H1 (cell line): ENCODE measurements around the gene IFT20. TPM values are rescaled to one million over a fixed set of nuclear protein-coding genes. Genes with fewer than 3 reads are reported as not detected.

Source experiments
- CTCF ChIA-PET: fragments of 300-600 bp; sonication (Branson Sonifier 250); formaldehyde crosslinking; loops from one replicate; lab custom pipeline; 2021; ENCODE audit not compliant: partially characterized antibody; lab: Charles Lee
- POLR2A ChIA-PET: fragments of 300-600 bp; sonication (Branson Sonifier 250); formaldehyde crosslinking; loops from one replicate; lab custom pipeline; 2021; ENCODE audit warnings: inconsistent platforms; ENCODE audit not compliant: partially characterized antibody; lab: Charles Lee
- DNase-seq, 2 experiments: peaks; one replicate each; pipeline versions ENCODE4 v3.0.0 to v3.0.0-alpha.2; 2010 to 2022; ENCODE audit warnings: low spot score in 2 of 2, low read depth in 1 of 2, mixed read lengths in 1 of 2
- FAIRE-seq: peaks from 2 replicates; lab custom pipeline; 2011; peaks lifted over from hg19 to GRCh38; lab: Jason Lieb, UNC
- H2AFZ ChIP-seq: 2 replicates; pipeline ENCODE4 v1.8.1; 2012; ENCODE audit warnings: low read length, inconsistent platforms
- H2AK5ac ChIP-seq: 2 replicates; pipeline ENCODE4 v1.6.1; 2013; ENCODE audit warnings: low read depth, low read length
- H2BK120ac ChIP-seq: replicated peaks from 2 replicates; pipeline ENCODE3; 2013; ENCODE audit warnings: low read depth, low read length, inconsistent platforms
- H2BK12ac ChIP-seq: 2 replicates; pipeline ENCODE4 v1.6.1; 2013; ENCODE audit warnings: low read depth, low read length
- H2BK15ac ChIP-seq: 2 replicates; pipeline ENCODE4 v1.6.1; 2013; ENCODE audit warnings: low read length
- H2BK20ac ChIP-seq: 2 replicates; pipeline ENCODE4 v1.6.1; 2013; ENCODE audit warnings: low read length
- H2BK5ac ChIP-seq: 2 replicates; pipeline ENCODE4 v1.6.1; 2013; ENCODE audit warnings: low read depth, low read length
- H3K14ac ChIP-seq: 2 replicates; pipeline ENCODE4 v1.6.1; 2013; ENCODE audit warnings: inconsistent platforms; ENCODE audit not compliant: insufficient read length
- H3K18ac ChIP-seq: 2 replicates; pipeline ENCODE4 v1.6.1; 2013; ENCODE audit warnings: low read length; ENCODE audit errors: extremely low read depth
- H3K23ac ChIP-seq: 2 replicates; pipeline ENCODE4 v1.6.1; 2013; ENCODE audit warnings: inconsistent platforms; ENCODE audit not compliant: insufficient read length
- H3K23me2 ChIP-seq: 2 replicates; pipeline ENCODE4 v1.6.1; 2013; ENCODE audit warnings: low read depth, low read length
- H3K27ac ChIP-seq: 2 replicates; pipeline ENCODE4 v1.6.1; 2011; ENCODE audit warnings: low read depth, low read length, inconsistent platforms
- H3K27me3 ChIP-seq, 4 experiments: replicated peaks in 1 of 4; 1 replicate in 1 of 4; 2 replicates in 3 of 4; pipeline versions ENCODE4 v1.6.1 to v1.8.1; 2011 to 2013; ENCODE audit warnings: low read length in 3 of 4, mild to moderate bottlenecking in 3 of 4, inconsistent platforms in 2 of 4, mixed read lengths in 2 of 4, moderate library complexity in 1 of 4; ENCODE audit not compliant: control insufficient read depth in 3 of 4, insufficient read depth in 3 of 4; ENCODE audit errors: extremely low read depth in 1 of 4
- H3K36me3 ChIP-seq, 4 experiments: 2 replicates each; pipeline versions ENCODE4 v1.6.1 to v1.8.1; 2011 to 2013; ENCODE audit warnings: mild to moderate bottlenecking in 4 of 4, low read length in 3 of 4, moderate library complexity in 2 of 4, control low read depth in 1 of 4, inconsistent platforms in 1 of 4; ENCODE audit not compliant: insufficient read depth in 4 of 4, control insufficient read depth in 2 of 4
- H3K4ac ChIP-seq: replicated peaks from 2 replicates; pipeline ENCODE3; 2013; ENCODE audit warnings: low read length, low read depth, mixed read lengths, inconsistent platforms; ENCODE audit not compliant: insufficient read length
- H3K4me1 ChIP-seq, 4 experiments: replicated peaks in 1 of 4; 1 replicate in 1 of 4; 2 replicates in 3 of 4; pipeline versions ENCODE4 v1.6.1 to v1.8.1; 2011 to 2013; ENCODE audit warnings: low read length in 3 of 4, inconsistent platforms in 2 of 4, mixed read lengths in 1 of 4; ENCODE audit not compliant: insufficient read depth in 4 of 4, control insufficient read depth in 3 of 4
- H3K4me2 ChIP-seq, 2 experiments: 2 replicates each; pipeline versions ENCODE4 v1.6.1 to v1.8.1; 2011 to 2013; ENCODE audit warnings: low read depth in 2 of 2, low read length in 2 of 2, control low read depth in 1 of 2, inconsistent platforms in 1 of 2, mild to moderate bottlenecking in 1 of 2; ENCODE audit not compliant: insufficient read depth in 1 of 2
- H3K4me3 ChIP-seq, 4 experiments: fragments of 200-600, 300-600 bp in 1 of 4; sonication (generic), shearing (Covaris generic), sonication (Bioruptor Twin) in 1 of 4; 2 replicates each; pipeline versions ENCODE4 v1.5.1 to v1.8.1; 2011 to 2016; ENCODE audit warnings: low read length in 4 of 4, low read depth in 3 of 4, control low read depth in 2 of 4, inconsistent platforms in 2 of 4, mild to moderate bottlenecking in 2 of 4, mixed read lengths in 1 of 4, moderate library complexity in 1 of 4; ENCODE audit not compliant: insufficient read depth in 2 of 4; ENCODE audit errors: extremely low read depth in 1 of 4
- H3K56ac ChIP-seq: replicated peaks from 2 replicates; pipeline ENCODE3; 2013; ENCODE audit warnings: low read depth, mild to moderate bottlenecking, mixed read lengths, low read length, inconsistent platforms; ENCODE audit not compliant: insufficient read length
- H3K79me1 ChIP-seq: 2 replicates; pipeline ENCODE4 v1.6.1; 2013; ENCODE audit warnings: low read depth, low read length, control low read depth
- H3K79me2 ChIP-seq, 2 experiments: 2 replicates each; pipeline versions ENCODE4 v1.6.1 to v1.8.1; 2012 to 2013; ENCODE audit warnings: low read length in 2 of 2, mild to moderate bottlenecking in 2 of 2, inconsistent platforms in 1 of 2; ENCODE audit not compliant: insufficient read depth in 2 of 2, control insufficient read depth in 1 of 2
- H3K9ac ChIP-seq, 4 experiments: replicated peaks in 1 of 4; 1 replicate in 1 of 4; 2 replicates in 3 of 4; pipeline versions ENCODE4 v1.6.1 to v1.8.1; 2011 to 2013; ENCODE audit warnings: low read depth in 3 of 4, low read length in 3 of 4, control low read depth in 2 of 4, mild to moderate bottlenecking in 2 of 4, moderate library complexity in 2 of 4, inconsistent platforms in 1 of 4; ENCODE audit errors: extremely low read depth in 1 of 4
- H3K9me3 ChIP-seq, 2 experiments: 2 replicates each; pipeline versions ENCODE4 v1.6.1 to v1.8.1; 2012 to 2013; ENCODE audit warnings: mild to moderate bottlenecking in 2 of 2, moderate library complexity in 2 of 2, control low read depth in 1 of 2, inconsistent platforms in 1 of 2, low read depth in 1 of 2, low read length in 1 of 2, mixed read lengths in 1 of 2; ENCODE audit not compliant: insufficient read depth in 2 of 2
- H4K20me1 ChIP-seq, 2 experiments: replicated peaks in 1 of 2; 2 replicates each; pipeline versions ENCODE3 to v1.8.1; 2011 to 2013; ENCODE audit warnings: inconsistent platforms in 2 of 2, low read length in 2 of 2, mild to moderate bottlenecking in 1 of 2; ENCODE audit not compliant: insufficient read depth in 2 of 2, control insufficient read depth in 1 of 2
- H4K5ac ChIP-seq: 2 replicates; pipeline ENCODE4 v1.6.1; 2013; ENCODE audit warnings: low read length, low read depth, mixed read lengths, inconsistent platforms; ENCODE audit not compliant: insufficient read length
- H4K8ac ChIP-seq: 2 replicates; pipeline ENCODE4 v1.8.0; 2013; ENCODE audit warnings: mild to moderate bottlenecking, moderate library complexity, low read length, inconsistent platforms; ENCODE audit not compliant: insufficient read depth; ENCODE audit errors: extremely low read depth
- H4K91ac ChIP-seq: replicated peaks from 2 replicates; pipeline ENCODE3; 2013; ENCODE audit warnings: low read length, mixed read lengths, inconsistent platforms; ENCODE audit not compliant: insufficient read length
- CBX8 ChIP-seq: fragments of 300-800, 300-1000 bp; sonication (generic); IDR thresholded peaks from 2 replicates; pipeline ENCODE4 v1.7.1; 2016; ENCODE audit warnings: low read depth, low read length, borderline replicate concordance
- CTBP2 ChIP-seq: IDR thresholded peaks from 2 replicates; pipeline ENCODE4 v1.7.0; 2011; ENCODE audit warnings: borderline replicate concordance, mild to moderate bottlenecking, moderate library complexity, mixed read lengths, low read length; ENCODE audit not compliant: insufficient read depth, insufficient read length
- HDAC6 ChIP-seq: IDR thresholded peaks from one replicate; pipeline ENCODE4 v1.7.1; 2012; ENCODE audit warnings: low read depth, mild to moderate bottlenecking, inconsistent platforms, low read length, moderate library complexity
- JUND ChIP-seq: IDR thresholded peaks from 2 replicates; pipeline ENCODE4 v1.6.1; 2011; ENCODE audit warnings: mild to moderate bottlenecking, improper control_type of control experiment, low read length
- MAFK ChIP-seq: IDR thresholded peaks from 2 replicates; pipeline ENCODE4 v1.6.1; 2012; ENCODE audit warnings: low read depth, mild to moderate bottlenecking, improper control_type of control experiment, low read length
- SIRT6 ChIP-seq: IDR thresholded peaks from one replicate; pipeline ENCODE4 v1.7.1; 2012; ENCODE audit warnings: low read length, inconsistent platforms
- SIX5 ChIP-seq: IDR thresholded peaks from 2 replicates; pipeline ENCODE4 v1.6.1; 2011; ENCODE audit warnings: mild to moderate bottlenecking, low read depth, low read length
- TAF1 ChIP-seq: IDR thresholded peaks from 2 replicates; pipeline ENCODE4 v1.6.1; 2011; ENCODE audit warnings: mild to moderate bottlenecking, low read depth, low read length
- ZNF274 ChIP-seq: IDR thresholded peaks from 2 replicates; pipeline ENCODE4 v1.7.0; 2012; ENCODE audit warnings: low read length, borderline replicate concordance; ENCODE audit errors: extremely low read depth
- WGBS, 2 experiments: shearing (Covaris generic) in 1 of 2; methylation state at CpG; one replicate each; pipeline versions ENCODE4 v1.1.6 to v1.1.7; 2013 to 2015; ENCODE audit warnings: low lambda C conversion rate in 2 of 2, mixed read lengths in 2 of 2, inconsistent platforms in 1 of 2, low coverage in 1 of 2, missing lambda C conversion rate in 1 of 2; ENCODE audit not compliant: insufficient replicate concordance in 2 of 2, insufficient coverage in 1 of 2, insufficient read length in 1 of 2; ENCODE audit errors: extremely low coverage in 1 of 2, missing lambda C conversion rate in 1 of 2; 5-methylcytosine and 5-hydroxymethylcytosine counted together
- polyA plus RNA-seq, 7 experiments: library from polyadenylated mRNA; depleted of rRNA in 3 of 7; stranded (reverse) in 5 of 7; unstranded in 2 of 7; fragments of >200 nt in 5 of 7; fragments of 200-250 nt in 2 of 7; gene quantifications; 1 replicate in 5 of 7; 2 replicates in 1 of 7; 4 replicates in 1 of 7; pipeline versions ENCODE4 v1.2.1 to v1.2.3, GENCODE V29; 2011 to 2013; ENCODE audit warnings: missing spikeins in 2 of 7, mixed read lengths in 2 of 7
- total RNA-seq: library from RNA; stranded (reverse); fragmentation: NEBNext Ultra II Directional; extraction: Animal tissue kit (Norgen Biotek cat#: 25700); gene quantifications from 2 replicates; pipeline ENCODE4 v1.2.1, GENCODE V29; 2021
- TF ChIP-seq, protein P1 (sequence below): IDR thresholded peaks from 2 replicates; pipeline ENCODE4 v1.6.1; 2012; ENCODE audit warnings: low read length, inconsistent platforms

IFT20 gene
- total and polyA plus RNA-seq, 2 of the 8 experiments (the other 6 are each of a cell fraction or from before 2014, with no cell fraction given), result 9.0 to 21.0 TPM

DNA sequence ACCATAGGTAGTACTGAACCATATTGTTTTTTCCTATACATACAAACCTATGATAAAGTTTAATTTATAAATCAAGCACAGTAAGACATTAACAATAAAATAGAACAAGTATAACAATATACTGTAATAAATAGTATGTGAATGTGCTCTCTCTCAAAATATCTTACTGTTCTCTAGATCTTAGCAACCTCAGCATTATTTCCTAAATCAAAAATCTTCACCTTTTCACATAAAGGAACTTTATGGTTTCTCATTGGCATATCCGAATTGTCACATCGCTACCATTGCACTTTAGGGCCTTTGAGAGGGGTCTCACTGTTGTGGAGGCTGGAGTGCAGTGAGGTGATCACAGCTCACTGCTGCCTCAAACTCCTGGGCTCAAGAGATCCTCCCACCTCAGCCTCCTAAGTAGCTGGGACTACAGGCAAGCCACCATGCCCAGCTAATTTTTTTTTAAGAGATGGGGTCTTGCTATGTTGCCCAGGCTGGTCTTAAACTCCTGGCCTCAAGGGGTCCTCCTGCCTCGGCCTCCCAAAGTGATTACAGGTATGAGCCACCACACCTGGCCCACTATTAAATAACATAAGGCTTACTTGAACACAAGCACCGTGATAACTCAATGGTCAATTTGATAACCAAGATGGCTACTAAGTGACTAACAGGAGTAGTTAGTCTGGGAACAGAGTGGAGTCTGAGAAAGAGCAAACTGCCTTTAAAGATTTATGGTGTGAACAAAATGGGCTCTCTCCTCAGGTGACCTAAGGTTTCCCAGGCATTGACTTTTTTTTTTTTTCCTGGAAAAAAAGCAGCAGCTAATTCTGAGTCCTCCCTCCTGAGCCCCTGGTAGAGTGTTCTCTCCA lies 19.2 kb downstream of the IFT20 start:
- H3K4me2 ChIP-seq, result no peak overlapping the region
- no peaks in the 10 kb centered on the region for H3K9me3 ChIP-seq
- peaks cover 11% of the 10 kb centered on the region for H3K23me2 ChIP-seq
- no peak overlapping the region for H3K9ac ChIP-seq
- ChIA-PET POLR2A (interaction anchor here (1.3 to 3.7 kb wide), 2 partner anchors 10 to 41 kb away, joined by 3 to 14 read pairs; partner anchors contain the start of gene POLDIP2), CTCF (interaction anchor here (1.1 to 1.5 kb wide), 2 partner anchors 35 to 87 kb away, joined by 4 to 6 read pairs; no protein-coding TSS in a partner anchor)
- no peak overlapping the region for H4K8ac ChIP-seq
- H3K14ac ChIP-seq, result no peak overlapping the region
- H2BK20ac ChIP-seq, result no peak overlapping the region
- DNase-seq (no peak), FAIRE-seq (no peak)
- H2BK5ac ChIP-seq, result 0 out of 2 replicates have a peak overlapping the region, but pooled peaks have one; percentile 38
- H2AFZ ChIP-seq, result no peak overlapping the region
- H2BK120ac ChIP-seq, result no peak overlapping the region
- H3K56ac ChIP-seq, result no peak overlapping the region
- no peak overlapping the region for H4K91ac ChIP-seq
- H4K5ac ChIP-seq, result no peak overlapping the region
- 91% methylated on average over 4 of the region's 4 CpGs; no CpG with 5 or more reads in 1 of the 2 experiments for WGBS, 2 experiments
- H3K27ac ChIP-seq, result no peak overlapping the region
- no peak overlapping the region; the same call in 1 of the 2 replicates for H2BK15ac ChIP-seq
- H2BK12ac ChIP-seq, result no peak overlapping the region
- H3K79me2 ChIP-seq, result peaks cover 16 to 21% of the 10 kb centered on the region in 2 experiments
- no peak overlapping the region for H3K4ac ChIP-seq
- H3K36me3 ChIP-seq, result peaks cover 0 to 4% (median 0%) of the 10 kb centered on the region in 4 experiments; a peak in 3 of 8 replicates
- peaks cover 0 to 3% (median 0%) of the 10 kb centered on the region in 4 experiments; a peak in 1 of 7 replicates for H3K27me3 ChIP-seq
- H3K4me3 ChIP-seq, result no peak overlapping the region
- no peaks in the 10 kb centered on the region for H3K79me1 ChIP-seq
- H4K20me1 ChIP-seq, result peaks cover 0 to 2% of the 10 kb centered on the region in 2 experiments
- H3K23ac ChIP-seq, result no peak overlapping the region
- H3K18ac ChIP-seq, result no peak overlapping the region
- no peak overlapping the region for H2AK5ac ChIP-seq
- peaks cover 4 to 26% (median 13%) of the 10 kb centered on the region in 4 experiments for H3K4me1 ChIP-seq
- no peak for TF ChIP-seq TAF1
- TF ChIP-seq HDAC6, result no peak
- TF ChIP-seq, protein P1, sequence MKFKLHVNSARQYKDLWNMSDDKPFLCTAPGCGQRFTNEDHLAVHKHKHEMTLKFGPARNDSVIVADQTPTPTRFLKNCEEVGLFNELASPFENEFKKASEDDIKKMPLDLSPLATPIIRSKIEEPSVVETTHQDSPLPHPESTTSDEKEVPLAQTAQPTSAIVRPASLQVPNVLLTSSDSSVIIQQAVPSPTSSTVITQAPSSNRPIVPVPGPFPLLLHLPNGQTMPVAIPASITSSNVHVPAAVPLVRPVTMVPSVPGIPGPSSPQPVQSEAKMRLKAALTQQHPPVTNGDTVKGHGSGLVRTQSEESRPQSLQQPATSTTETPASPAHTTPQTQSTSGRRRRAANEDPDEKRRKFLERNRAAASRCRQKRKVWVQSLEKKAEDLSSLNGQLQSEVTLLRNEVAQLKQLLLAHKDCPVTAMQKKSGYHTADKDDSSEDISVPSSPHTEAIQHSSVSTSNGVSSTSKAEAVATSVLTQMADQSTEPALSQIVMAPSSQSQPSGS, result no peak
- TF ChIP-seq CBX8, result no peak
- TF ChIP-seq ZNF274, result no peak
- no peak for TF ChIP-seq SIX5
- no peak for TF ChIP-seq CTBP2
- TF ChIP-seq SIRT6, result no peak
- TF ChIP-seq JUND, result no peak
- TF ChIP-seq MAFK, result no peak
